Activated T-cell treated with anti-CD3 and anti-CD28 coated beads, Interleukin-2, amount 50 U/mL, for 4 hours (primary cell): ENCODE measurements around the gene TUBB8. TPM values are rescaled to one million over a fixed set of nuclear protein-coding genes. Genes with fewer than 3 reads are reported as not detected.

Experiments used
- ATAC-seq, 2 donors: fragments of 200-7000 bp; cut with Tn5 transposase; one replicate each; pipeline ENCODE4 v1.10.0; 2021
- DNase-seq: peaks from one replicate; pipeline ENCODE4 v3.0.0-alpha.2; 2020
- H3K27me3 Mint-ChIP-seq: one replicate; pipeline ENCODE4 v1.8.0; 2021; ENCODE audit warnings: low read depth, mixed read lengths
- H3K36me3 Mint-ChIP-seq: one replicate; pipeline ENCODE4 v1.8.0; 2022; ENCODE audit warnings: mixed read lengths; ENCODE audit not compliant: insufficient read depth
- H3K4me1 Mint-ChIP-seq: one replicate; pipeline ENCODE4 v1.8.0; 2021; ENCODE audit warnings: low read depth, mixed read lengths
- H3K4me3 Mint-ChIP-seq: one replicate; pipeline ENCODE4 v1.8.0; 2021; ENCODE audit warnings: mild to moderate bottlenecking, moderate library complexity, mixed read lengths
- H3K9me3 Mint-ChIP-seq: one replicate; pipeline ENCODE4 v1.8.0; 2021; ENCODE audit warnings: mixed read lengths
- total RNA-seq, 3 donors: library from RNA; stranded (reverse); gene quantifications; one replicate each; pipeline ENCODE4 v1.2.1, GENCODE V29; 2021

TUBB8 gene
- total RNA-seq = not detected

DNA sequence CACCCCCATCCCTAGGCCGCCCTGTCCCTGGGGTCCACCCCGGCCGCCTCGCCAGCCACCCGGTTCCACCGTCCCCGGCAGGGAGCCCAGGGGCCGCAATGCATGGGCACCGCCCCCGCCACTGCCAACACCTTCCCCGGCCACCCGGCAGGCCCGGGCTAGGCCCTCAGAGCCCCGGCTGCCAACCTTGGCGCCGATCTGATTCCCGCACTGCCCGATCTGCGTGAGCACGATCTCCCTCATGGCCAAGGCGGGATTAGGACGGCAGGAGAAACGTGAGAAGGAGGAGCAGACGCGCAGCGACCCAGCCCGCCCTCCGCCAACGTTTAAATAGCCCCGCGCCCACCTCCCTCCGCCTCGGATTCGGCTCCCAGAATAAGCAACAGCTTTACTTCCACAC lies at the start of gene TUBB8:
TUBB8 (minus strand) TSS at position 301 of the 400 bp plus-strand sequence; CDS start at position 243, 58 bp downstream.
- DNase-seq = no peak
- Mint-ChIP-seq H3K4me1 (no peaks in the 10 kb centered on the region), H3K27me3 (peaks cover 3% of the 10 kb centered on the region), H3K9me3 (no peaks in the 10 kb centered on the region), H3K36me3 (no peaks in the 10 kb centered on the region), H3K4me3 (no peak within 1 kb of the TSS)
- no peak for ATAC-seq

DNA sequence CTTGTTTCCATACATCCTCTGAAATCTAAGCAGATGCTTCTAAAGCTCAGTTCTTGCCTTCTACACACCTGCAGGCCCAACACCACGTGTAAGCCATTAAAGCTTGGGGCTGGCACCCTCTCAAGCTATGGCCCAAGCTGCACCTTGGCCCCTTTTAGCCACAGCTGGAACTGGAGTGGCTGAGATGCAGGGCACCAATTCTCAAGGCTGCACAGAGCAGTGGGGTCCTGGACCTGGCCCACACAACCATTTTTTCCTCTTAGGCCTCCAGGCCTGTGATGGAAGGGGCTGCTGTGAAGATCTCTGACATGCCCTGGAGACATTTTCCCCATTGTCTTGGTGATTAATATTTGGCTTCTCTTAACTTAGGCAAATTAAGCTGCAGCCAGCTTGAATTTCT lies 47.4 kb upstream of the TUBB8 start:
- no peak for ATAC-seq
- H3K27me3 Mint-ChIP-seq = peaks cover 2% of the 10 kb centered on the region
- no peak overlapping the region for H3K4me3 Mint-ChIP-seq
- H3K4me1 Mint-ChIP-seq = no peaks in the 10 kb centered on the region
- no peaks in the 10 kb centered on the region for H3K36me3 Mint-ChIP-seq
- peaks cover 26% of the 10 kb centered on the region for H3K9me3 Mint-ChIP-seq
- DNase-seq = no peak

DNA sequence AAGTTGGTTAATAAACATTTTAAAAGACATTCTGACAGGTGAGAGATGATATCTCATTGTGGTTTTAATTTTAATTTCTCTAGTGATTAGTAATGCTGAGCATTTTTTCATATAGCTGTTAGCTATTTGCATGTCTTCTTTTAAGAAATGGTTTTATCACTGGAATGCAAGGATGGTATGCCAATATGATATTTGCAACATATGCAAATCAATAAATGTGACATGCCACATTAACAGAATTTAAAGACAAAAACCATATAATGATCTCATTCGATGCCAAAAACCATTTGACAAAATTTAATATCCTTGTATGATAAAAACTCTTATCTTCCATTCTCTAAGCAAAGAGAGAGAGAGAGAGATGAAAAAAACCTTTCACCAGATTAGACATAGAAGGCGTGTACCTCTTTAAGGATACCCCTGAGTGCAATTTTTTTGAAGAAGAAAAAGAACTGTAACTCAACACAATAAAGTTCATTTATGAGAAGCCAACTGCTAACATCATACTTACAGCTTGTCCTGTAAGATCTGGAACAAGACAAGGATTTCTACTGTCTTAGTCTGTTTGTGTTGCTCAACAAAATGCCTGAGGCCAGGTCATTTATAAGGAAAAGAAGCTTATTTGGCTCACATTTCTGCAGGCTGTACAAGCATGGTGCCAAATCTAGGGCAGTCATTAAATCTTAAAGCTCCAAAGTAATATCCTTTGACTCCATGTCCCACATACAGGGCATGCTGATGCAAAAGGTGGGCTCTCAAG lies 46.4 kb upstream of the TUBB8 start:
- Mint-ChIP-seq H3K36me3 (no peaks in the 10 kb centered on the region), H3K4me1 (no peaks in the 10 kb centered on the region), H3K4me3 (no peak overlapping the region), H3K27me3 (peaks cover 2% of the 10 kb centered on the region), H3K9me3 (peaks cover 26% of the 10 kb centered on the region)
- ATAC-seq (no peak), DNase-seq (no peak)

DNA sequence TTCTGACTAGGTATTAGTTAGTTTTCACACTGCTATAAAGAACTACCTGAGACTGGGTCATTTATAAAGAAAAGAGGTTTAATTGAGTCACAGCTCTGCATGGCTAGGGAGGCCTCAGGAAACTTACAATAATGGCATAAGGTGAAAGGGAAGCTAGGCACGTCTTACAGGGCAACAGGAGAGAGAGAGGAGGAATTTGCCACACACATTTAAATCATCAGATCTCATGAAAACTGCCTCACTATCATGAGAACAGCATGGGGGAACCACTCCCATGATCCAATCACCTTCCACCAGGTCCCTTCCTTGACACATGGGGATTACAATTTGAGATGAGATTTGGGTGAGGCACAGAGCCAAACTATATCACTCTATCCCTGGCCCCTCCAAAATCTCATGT lies 45.5 kb upstream of the TUBB8 start:
- no peaks in the 10 kb centered on the region for H3K36me3 Mint-ChIP-seq
- peaks cover 2% of the 10 kb centered on the region for H3K27me3 Mint-ChIP-seq
- ATAC-seq = no peak
- no peak for DNase-seq
- H3K9me3 Mint-ChIP-seq = peaks cover 26% of the 10 kb centered on the region
- H3K4me1 Mint-ChIP-seq = no peaks in the 10 kb centered on the region
- H3K4me3 Mint-ChIP-seq = no peak overlapping the region

DNA sequence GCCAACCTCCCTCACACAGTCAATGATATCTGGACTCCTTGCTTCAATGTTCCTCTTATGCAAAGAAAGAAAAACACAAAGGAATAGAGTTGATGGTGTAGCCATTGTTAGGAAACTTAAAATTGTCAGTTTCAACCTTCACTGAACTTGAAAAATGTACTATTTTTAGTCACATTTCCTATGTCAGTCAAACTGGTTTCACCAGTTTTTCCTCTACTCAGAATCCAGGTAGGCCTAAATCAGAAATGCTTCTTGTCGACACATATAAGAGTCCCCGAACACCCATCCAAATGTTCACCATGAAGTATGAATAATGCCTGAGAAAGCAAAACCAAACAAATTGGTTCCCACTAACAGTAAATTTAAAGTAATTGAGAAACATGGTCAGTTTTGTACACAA lies 43.8 kb upstream of the TUBB8 start:
- peaks cover 26% of the 10 kb centered on the region for H3K9me3 Mint-ChIP-seq
- H3K27me3 Mint-ChIP-seq = peaks cover 2% of the 10 kb centered on the region
- no peaks in the 10 kb centered on the region for H3K36me3 Mint-ChIP-seq
- H3K4me3 Mint-ChIP-seq = no peak overlapping the region
- no peak for ATAC-seq
- H3K4me1 Mint-ChIP-seq = no peaks in the 10 kb centered on the region
- no peak for DNase-seq

DNA sequence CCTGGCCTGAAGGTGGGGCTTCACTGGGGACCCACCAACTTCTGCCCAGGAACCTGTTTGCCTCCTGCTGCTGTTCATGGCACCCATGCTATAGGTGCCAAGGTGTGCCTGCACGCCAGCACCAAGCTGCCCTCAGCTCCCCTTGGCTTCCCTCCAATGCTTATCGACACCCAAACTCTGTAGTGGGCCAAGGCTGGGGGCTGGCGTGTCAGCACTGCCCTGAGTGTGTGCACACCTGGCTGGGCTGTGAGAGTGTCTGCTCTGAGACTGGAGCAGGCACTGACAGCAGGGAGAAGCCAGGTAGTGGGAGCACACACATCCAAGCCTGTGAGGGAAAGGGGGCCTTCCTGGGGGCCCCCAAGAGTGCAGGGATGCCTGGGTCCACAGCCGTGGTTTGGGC lies 43.1 kb upstream of the TUBB8 start:
- peaks cover 23% of the 10 kb centered on the region for H3K9me3 Mint-ChIP-seq
- H3K27me3 Mint-ChIP-seq = peaks cover 2% of the 10 kb centered on the region
- no peak overlapping the region for H3K4me3 Mint-ChIP-seq
- no peaks in the 10 kb centered on the region for H3K36me3 Mint-ChIP-seq
- ATAC-seq (no peak), DNase-seq (no peak)
- peaks cover 4% of the 10 kb centered on the region for H3K4me1 Mint-ChIP-seq

DNA sequence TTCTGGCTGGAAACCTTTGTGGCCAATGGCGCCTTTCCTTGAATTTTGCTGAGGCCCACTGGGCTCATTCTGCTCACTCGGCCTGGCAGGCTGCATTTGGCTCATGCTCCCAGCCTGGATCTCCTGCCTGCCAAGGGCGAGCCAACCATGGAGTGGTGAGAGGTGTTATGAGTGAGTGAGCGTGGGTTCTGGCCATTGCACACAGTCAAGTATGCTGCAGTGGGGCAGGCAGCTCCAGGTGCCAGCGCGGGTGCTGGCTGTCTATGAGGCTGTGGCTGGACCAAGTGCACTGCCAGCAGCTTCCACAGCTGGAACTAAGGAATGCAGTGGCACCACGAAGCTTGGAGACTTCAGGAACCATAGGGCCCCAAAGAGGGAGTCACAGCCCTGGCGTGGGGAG lies 42.2 kb upstream of the TUBB8 start:
- Mint-ChIP-seq H3K4me1 (peaks cover 5% of the 10 kb centered on the region), H3K27me3 (peaks cover 2% of the 10 kb centered on the region), H3K9me3 (peaks cover 17% of the 10 kb centered on the region), H3K4me3 (no peak overlapping the region), H3K36me3 (no peaks in the 10 kb centered on the region)
- no peak for ATAC-seq
- no peak for DNase-seq

DNA sequence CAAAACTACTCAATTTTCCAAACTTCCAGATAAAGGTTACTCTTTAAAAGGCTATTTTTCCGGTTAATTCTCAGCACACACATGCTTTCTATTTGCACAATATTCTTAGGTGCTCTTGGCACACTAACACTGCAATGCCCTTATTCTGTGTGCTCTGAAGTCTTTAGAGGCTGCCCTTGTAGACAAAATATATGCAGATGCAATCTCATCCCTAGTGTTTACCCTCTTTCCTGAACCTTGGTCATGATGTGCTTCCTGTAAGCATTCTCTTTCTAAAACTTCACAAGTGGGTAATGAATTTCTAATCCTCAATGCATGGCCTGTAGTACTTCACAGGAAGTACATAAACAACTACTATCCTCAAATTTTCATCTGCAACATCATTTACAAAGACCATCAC lies 41.1 kb upstream of the TUBB8 start:
- Mint-ChIP-seq H3K36me3 (no peaks in the 10 kb centered on the region), H3K4me3 (no peak overlapping the region), H3K27me3 (peaks cover 2% of the 10 kb centered on the region), H3K9me3 (peaks cover 11% of the 10 kb centered on the region), H3K4me1 (peaks cover 5% of the 10 kb centered on the region)
- no peak for ATAC-seq
- DNase-seq = no peak

DNA sequence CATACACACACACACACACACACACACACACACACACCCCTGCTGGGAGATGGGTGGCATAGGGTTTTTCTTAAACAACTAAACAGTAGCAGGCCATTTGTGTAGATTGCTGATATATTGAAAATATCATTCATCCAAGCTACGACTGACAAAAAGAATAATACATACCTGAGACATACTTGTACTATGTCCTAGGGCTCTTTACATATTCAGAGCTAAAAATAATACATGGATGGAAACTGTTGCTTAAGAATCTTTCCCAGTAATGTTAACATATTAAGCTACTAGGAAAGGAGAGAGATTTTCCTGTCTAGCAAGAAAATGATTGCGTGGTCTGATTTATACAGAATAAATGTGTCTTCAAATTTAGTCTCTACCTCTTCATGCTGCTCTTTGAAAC lies 40.2 kb upstream of the TUBB8 start:
- peaks cover 5% of the 10 kb centered on the region for H3K4me1 Mint-ChIP-seq
- ATAC-seq = no peak
- peaks cover 2% of the 10 kb centered on the region for H3K27me3 Mint-ChIP-seq
- H3K36me3 Mint-ChIP-seq = no peaks in the 10 kb centered on the region
- DNase-seq = no peak
- H3K9me3 Mint-ChIP-seq = peaks cover 3% of the 10 kb centered on the region
- H3K4me3 Mint-ChIP-seq = no peak overlapping the region

DNA sequence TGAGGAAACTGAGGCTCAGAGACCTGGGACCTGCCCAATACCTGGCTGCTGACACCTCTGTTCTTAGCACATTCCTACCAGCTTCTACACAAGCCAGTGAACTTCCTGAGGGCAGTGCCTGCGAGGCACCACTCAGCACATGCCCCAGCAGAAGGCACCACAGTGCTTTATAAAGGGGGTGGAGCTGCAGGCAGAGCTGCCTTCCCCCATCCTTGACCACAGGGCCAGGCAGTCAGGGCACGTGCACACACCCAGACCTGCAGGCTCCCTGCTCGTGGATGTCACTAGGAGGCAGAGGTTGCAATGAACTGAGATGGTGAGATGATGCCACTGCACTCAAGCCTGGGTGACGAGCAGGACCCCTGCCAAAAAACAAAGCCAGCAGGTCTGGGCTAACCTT lies 39.2 kb upstream of the TUBB8 start:
- Mint-ChIP-seq H3K27me3 (peaks cover 3% of the 10 kb centered on the region), H3K36me3 (no peaks in the 10 kb centered on the region), H3K4me3 (no peak overlapping the region), H3K4me1 (peaks cover 5% of the 10 kb centered on the region), H3K9me3 (peaks cover 3% of the 10 kb centered on the region)
- DNase-seq (no peak), ATAC-seq (no peak)

DNA sequence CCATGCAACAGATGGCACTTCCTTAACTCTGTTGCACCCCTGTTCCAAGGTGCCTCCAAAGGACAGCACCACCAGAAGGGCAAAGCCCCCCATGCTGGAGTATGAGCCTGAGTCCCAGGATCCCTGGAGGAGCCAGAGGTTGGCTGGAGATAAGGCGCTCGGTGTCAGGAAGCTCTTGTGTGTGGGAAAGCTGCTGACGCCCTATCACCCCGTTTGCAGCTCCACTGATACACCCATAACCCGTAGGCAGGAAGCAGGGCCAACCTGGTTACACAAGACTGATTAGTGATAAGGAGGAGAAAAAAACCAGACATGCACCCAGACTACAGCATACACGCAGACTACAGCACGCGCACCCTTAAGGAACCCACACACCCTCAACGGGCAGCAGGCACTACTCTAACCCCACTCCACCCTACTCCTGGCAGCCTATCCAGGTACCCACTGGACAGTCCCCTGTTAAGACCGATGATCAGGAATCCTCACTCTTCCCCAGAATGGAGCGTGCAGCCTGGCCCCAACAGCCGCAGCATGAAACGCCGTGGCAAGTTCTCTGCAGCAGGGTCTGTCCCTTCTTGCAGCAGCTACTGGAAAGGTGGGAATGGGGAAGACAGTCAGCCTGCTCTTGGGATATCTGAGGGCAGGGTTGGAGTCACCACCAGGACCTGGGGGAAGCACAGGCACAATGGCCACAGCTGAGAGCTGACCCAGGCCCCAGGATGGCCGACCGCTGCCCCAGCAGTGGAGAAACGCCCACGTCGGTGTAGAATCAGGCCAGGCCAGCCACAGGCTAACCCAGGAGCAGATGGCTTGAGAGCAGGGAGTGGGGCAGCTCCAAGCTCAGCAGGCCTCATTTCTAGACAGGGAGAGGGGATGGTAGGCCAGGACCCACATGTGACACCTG lies 38.3 kb upstream of the TUBB8 start:
- no peak overlapping the region for H3K4me3 Mint-ChIP-seq

DNA sequence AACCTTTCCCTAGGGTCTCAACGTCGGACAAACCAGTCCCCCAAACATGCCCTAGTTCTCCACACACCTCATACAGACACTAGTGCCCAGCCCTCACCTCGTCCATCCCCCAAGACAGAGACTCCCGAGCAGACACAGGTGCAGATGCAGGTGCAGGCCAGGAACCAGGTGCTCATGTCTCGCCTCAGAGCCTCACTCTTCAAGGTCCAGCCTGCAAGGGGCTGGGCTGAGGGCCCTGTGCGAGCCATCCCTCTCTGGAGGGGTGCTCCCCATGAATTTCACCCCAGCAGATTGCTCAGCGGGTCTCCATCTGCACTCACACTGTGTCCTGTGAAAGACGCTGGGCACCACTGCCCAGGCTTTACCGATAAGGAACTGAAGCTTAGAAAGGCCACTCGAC lies 36.9 kb upstream of the TUBB8 start:
- Mint-ChIP-seq H3K27me3 (peaks cover 7% of the 10 kb centered on the region), H3K4me1 (peaks cover 5% of the 10 kb centered on the region), H3K36me3 (no peaks in the 10 kb centered on the region), H3K4me3 (no peak overlapping the region), H3K9me3 (no peaks in the 10 kb centered on the region)
- DNase-seq = no peak
- ATAC-seq = no peak

More for the DNA sequence above, 38.3 kb upstream of the TUBB8 start:
- no peaks in the 10 kb centered on the region for H3K36me3 Mint-ChIP-seq
- DNase-seq = no peak
- peaks cover 5% of the 10 kb centered on the region for H3K4me1 Mint-ChIP-seq
- H3K27me3 Mint-ChIP-seq = peaks cover 2% of the 10 kb centered on the region
- peak in 1 of 2 donors; percentile 53 for ATAC-seq
- H3K9me3 Mint-ChIP-seq = no peaks in the 10 kb centered on the region

DNA sequence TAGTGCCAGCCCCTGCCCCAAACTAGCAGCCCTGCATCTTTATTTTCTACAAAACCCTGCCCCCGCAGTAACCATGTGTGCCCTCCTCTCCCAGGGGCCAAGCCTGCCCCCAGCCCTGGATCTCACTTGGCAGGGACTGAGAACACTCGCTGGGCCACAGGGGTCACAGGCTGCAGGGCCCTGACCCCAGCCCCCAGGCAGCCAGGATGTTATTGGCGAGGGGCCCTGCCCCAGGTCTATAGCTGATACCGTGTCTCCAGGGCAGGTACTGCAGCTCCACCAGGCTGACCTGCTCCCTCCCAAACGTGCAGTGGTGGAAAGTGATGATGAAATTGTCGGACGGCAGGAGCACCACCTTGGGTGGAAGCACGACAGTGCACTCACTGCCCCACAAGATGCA lies 35.9 kb upstream of the TUBB8 start:
- H3K36me3 Mint-ChIP-seq = no peaks in the 10 kb centered on the region
- ATAC-seq (no peak), DNase-seq (no peak)
- peaks cover 5% of the 10 kb centered on the region for H3K4me1 Mint-ChIP-seq
- H3K4me3 Mint-ChIP-seq = no peak overlapping the region
- H3K9me3 Mint-ChIP-seq = no peaks in the 10 kb centered on the region
- peaks cover 7% of the 10 kb centered on the region for H3K27me3 Mint-ChIP-seq

DNA sequence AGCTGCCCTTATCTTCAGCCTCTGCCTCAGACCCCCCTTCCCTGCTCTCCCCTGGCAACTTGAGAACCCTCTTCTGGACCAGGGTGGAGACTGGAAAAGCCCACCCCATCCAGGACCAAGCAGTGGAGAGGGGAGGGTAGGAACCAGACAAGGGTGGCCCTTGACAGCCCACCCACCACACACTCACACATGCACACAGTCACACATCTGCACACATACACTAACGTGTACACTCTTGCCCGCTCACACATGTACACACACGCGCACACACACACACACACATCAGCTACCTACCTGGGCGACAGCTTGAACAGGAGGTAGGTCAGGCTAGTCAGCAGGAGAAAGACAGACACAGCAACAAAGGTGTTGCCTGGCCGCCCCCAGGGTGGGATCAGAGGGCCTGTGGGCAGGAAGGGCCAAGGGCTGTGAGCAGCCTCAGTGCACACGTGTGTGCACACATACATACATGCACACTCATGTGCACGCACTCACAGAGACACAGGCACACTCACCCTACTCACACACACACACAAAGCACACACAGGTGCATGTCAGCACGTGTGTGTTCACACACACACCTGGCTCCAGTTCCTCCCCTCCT lies 34.9 kb upstream of the TUBB8 start:
- Mint-ChIP-seq H3K4me1 (peaks cover 5% of the 10 kb centered on the region), H3K9me3 (no peaks in the 10 kb centered on the region), H3K4me3 (no peak overlapping the region), H3K36me3 (no peaks in the 10 kb centered on the region), H3K27me3 (peaks cover 14% of the 10 kb centered on the region)
- no peak for DNase-seq
- ATAC-seq = no peak
